Mesothelial cell of epicardium (in vitro differentiated cells): ENCODE data around the gene EDIL3. TPM values are rescaled to one million over a fixed set of nuclear protein-coding genes. Genes with fewer than 3 reads are reported as not detected.

Experiments used
- DNase-seq, 2 experiments: peaks; one replicate each; pipeline ENCODE4 v3.0.0; 2021; ENCODE audit warnings: low spot score in 2 of 2; ENCODE audit not compliant: unreplicated experiment in 2 of 2
- H3K27ac Mint-ChIP-seq: 2 replicates; pipeline ENCODE4 v1.8.0; 2021; ENCODE audit warnings: mixed read lengths
- H3K27me3 Mint-ChIP-seq: 2 replicates; pipeline ENCODE4 v1.8.0; 2021; ENCODE audit warnings: low read depth, mixed read lengths
- H3K36me3 Mint-ChIP-seq: 2 replicates; pipeline ENCODE4 v1.8.0; 2021; ENCODE audit warnings: mixed read lengths
- H3K4me1 Mint-ChIP-seq: 2 replicates; pipeline ENCODE4 v1.8.0; 2021; ENCODE audit warnings: mixed read lengths
- H3K4me3 Mint-ChIP-seq: 2 replicates; pipeline ENCODE4 v1.8.0; 2021; ENCODE audit warnings: mild to moderate bottlenecking, moderate library complexity, mixed read lengths
- H3K9me3 Mint-ChIP-seq: 2 replicates; pipeline ENCODE4 v1.8.0; 2021; ENCODE audit warnings: mixed read lengths
- total RNA-seq: library from RNA; stranded (reverse); gene quantifications from 3 replicates; pipeline ENCODE4 v1.2.1, GENCODE V29; 2021
- TF ChIP-seq, protein P1 (sequence below): fragments of 200-600 bp; sonication (generic); IDR thresholded peaks from one replicate; pipeline ENCODE4 v1.5.0; 2021; ENCODE audit warnings: antibody characterized with exemption; ENCODE audit not compliant: unreplicated experiment

The EDIL3 gene
- total RNA-seq, 1 donor from 2014 or later = 51.3 TPM

DNA sequence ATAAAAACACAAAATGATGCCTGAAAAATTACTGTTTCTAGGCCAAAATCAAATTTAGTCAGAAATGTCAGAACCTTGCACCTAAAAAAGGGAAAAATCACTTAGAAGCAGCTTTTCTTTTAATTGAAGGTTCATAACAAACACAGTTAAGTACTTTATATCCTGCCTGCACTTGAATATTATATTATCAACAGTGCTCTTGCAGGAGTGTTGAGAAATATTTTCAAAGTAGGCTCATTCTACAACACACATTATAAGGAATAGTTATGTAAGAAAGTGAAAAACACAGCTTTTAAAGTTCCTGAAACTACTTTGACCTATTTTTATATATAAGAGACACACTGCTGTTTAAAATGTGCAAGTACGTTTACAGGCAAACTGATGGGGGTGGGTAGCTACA is 8.3 kb downstream of the EDIL3 start:
- Mint-ChIP-seq H3K36me3 (peaks cover 3% of the 10 kb centered on the region), H3K4me3 (no peak overlapping the region), H3K9me3 (peaks cover 9% of the 10 kb centered on the region), H3K27me3 (no peaks in the 10 kb centered on the region), H3K27ac (peak overlapping the region; percentile 25), H3K4me1 (peaks cover 51% of the 10 kb centered on the region)
- TF ChIP-seq, protein P1, sequence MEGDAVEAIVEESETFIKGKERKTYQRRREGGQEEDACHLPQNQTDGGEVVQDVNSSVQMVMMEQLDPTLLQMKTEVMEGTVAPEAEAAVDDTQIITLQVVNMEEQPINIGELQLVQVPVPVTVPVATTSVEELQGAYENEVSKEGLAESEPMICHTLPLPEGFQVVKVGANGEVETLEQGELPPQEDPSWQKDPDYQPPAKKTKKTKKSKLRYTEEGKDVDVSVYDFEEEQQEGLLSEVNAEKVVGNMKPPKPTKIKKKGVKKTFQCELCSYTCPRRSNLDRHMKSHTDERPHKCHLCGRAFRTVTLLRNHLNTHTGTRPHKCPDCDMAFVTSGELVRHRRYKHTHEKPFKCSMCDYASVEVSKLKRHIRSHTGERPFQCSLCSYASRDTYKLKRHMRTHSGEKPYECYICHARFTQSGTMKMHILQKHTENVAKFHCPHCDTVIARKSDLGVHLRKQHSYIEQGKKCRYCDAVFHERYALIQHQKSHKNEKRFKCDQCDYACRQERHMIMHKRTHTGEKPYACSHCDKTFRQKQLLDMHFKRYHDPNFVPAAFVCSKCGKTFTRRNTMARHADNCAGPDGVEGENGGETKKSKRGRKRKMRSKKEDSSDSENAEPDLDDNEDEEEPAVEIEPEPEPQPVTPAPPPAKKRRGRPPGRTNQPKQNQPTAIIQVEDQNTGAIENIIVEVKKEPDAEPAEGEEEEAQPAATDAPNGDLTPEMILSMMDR = no peak
- no peak for DNase-seq

DNA sequence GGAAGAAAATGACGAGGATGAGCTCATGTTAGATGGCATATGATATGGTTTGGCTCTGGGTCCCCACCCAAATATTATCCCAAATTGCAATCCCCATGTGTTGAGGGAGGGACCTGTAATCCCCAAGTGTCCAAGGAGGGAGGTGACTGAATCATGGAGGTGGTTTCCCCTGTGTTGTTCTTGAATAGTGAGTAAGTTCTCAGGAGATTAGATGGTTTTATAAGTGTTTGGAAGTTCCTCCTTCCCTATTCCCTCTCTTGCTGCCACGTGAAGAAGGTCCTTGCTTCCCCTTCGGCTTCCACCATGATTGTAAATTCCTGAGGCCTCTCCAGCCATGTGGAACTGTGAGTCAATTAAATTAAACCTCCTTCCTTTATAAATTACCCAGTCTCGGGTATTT is 10.1 kb downstream of the EDIL3 start:
- no peak for DNase-seq
- H3K27ac Mint-ChIP-seq = peak overlapping the region; percentile 21
- TF ChIP-seq, protein P1 = no peak

DNA sequence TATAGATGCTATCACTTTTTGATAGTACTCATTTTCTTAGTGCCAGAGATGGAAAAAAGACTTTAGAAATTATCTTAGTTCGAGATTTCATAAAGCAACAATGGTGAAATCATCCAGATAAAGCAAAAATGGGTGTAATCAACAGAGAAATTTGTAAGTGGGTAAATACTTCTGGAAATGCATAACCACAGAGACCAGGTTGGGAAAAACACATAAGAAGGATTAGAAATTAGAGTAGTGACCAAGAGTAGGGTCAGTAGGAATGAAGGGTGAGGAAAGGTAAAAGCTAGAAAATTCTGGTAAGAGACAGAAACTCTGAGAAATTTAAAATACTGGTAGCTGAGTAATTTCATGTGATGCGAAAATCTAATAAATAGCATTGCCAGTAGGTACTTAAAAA is 11.2 kb downstream of the EDIL3 start:
- H3K4me1 Mint-ChIP-seq = peaks cover 47% of the 10 kb centered on the region
- no peaks in the 10 kb centered on the region for H3K27me3 Mint-ChIP-seq
- peak overlapping the region; percentile 85 for H3K27ac Mint-ChIP-seq
- H3K4me3 Mint-ChIP-seq = no peak overlapping the region
- DNase-seq = no peak
- TF ChIP-seq, protein P1 = no peak
- H3K9me3 Mint-ChIP-seq = peaks cover 10% of the 10 kb centered on the region
- peaks cover 3% of the 10 kb centered on the region for H3K36me3 Mint-ChIP-seq

More for the DNA sequence above, 10.1 kb downstream of the EDIL3 start:
- H3K4me3 Mint-ChIP-seq = no peak overlapping the region
- H3K27me3 Mint-ChIP-seq = no peaks in the 10 kb centered on the region
- H3K4me1 Mint-ChIP-seq = peaks cover 54% of the 10 kb centered on the region
- peaks cover 3% of the 10 kb centered on the region for H3K36me3 Mint-ChIP-seq
- H3K9me3 Mint-ChIP-seq = peaks cover 9% of the 10 kb centered on the region

DNA sequence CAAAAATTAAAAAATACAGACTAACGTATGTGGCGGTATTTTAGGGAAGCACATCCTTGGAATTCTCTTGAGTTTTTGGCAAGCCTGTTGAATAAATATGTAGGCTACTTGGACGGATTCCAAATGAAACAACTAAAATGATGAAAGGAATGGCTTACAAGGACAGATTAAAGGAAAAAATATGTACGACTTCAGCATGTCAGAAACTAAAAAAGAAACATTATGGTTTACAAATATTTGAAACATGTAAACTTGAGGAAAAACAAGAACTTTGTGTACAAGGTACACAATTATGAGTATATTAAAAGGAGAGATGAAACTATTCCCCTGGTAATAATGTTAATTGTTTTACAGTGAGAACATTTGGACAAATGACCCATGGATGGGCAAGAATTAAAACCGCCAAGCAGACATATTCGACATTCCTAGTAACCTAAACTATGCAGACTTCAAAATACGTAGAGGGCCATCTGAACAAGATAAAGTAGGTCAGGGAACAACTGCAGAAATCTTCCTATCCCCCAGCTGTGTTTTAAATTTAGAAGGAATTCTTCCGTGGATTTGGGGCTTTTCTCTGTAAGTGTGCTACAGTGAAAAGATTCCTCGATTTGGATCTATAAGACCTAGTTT is 12.5 kb downstream of the EDIL3 start:
- H3K4me3 Mint-ChIP-seq = peak overlapping the region; percentile 22
- H3K27ac Mint-ChIP-seq = peak overlapping the region; percentile 94
- peaks cover 8% of the 10 kb centered on the region for H3K36me3 Mint-ChIP-seq
- TF ChIP-seq, protein P1 = no peak
- H3K9me3 Mint-ChIP-seq = peaks cover 20% of the 10 kb centered on the region
- H3K27me3 Mint-ChIP-seq = no peaks in the 10 kb centered on the region
- peaks cover 39% of the 10 kb centered on the region for H3K4me1 Mint-ChIP-seq
- DNase-seq = no peak

DNA sequence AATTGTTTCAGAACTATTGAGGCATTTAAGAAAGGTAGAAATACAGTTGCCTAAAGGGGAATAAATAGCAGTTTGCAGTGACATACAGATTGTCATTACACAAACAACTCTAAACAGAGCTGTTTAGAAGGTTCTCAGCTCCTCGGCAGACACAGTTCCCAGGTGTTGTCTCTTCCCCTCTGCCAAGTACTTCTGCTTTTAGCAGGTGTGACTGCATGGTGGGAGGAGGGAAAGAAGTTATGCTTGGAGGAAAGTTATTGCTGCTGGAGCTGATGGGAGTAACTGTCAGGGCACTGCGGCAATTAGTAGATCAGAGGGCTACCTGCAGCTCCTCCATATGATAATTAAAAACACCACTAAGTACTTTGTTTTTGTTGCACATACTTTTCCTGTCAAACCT is 14.5 kb downstream of the EDIL3 start:
- no peak for DNase-seq
- Mint-ChIP-seq H3K4me1 (peaks cover 32% of the 10 kb centered on the region), H3K9me3 (peaks cover 20% of the 10 kb centered on the region), H3K27ac (no peak overlapping the region), H3K4me3 (no peak overlapping the region), H3K36me3 (peaks cover 8% of the 10 kb centered on the region), H3K27me3 (no peaks in the 10 kb centered on the region)
- TF ChIP-seq, protein P1 = no peak
